Measurements from ENCODE around the gene SRSF12.

GRCh38 chr6:89073014-89073620 is 44.8 kb downstream of the SRSF12 start:
- TF ChIP-seq CTCF (IDR thresholded peaks at IDR 0.05): no peak
- TF ChIP-seq POLR2A (IDR thresholded peaks at IDR 0.05): peak in 1 of 2 donors; percentile 13
- peak in 1 of 2 donors; percentile 47 for TF ChIP-seq EP300 (IDR thresholded peaks at IDR 0.05)
